ENCODE measurements around the gene DUSP10. TPM values are rescaled to one million over a fixed set of nuclear protein-coding genes. Genes with fewer than 3 reads are reported as not detected.
A peak's percentile ranks its signal among the peaks of the same experiment; 100 is the strongest.

Gene DUSP10
- total RNA-seq, 2 donors from 2014 or later: 6.5 to 11.7 TPM

- Mint-ChIP-seq H3K36me3 (ENCODE audit: low read depth) (no peaks in the 10 kb centered on the region), H3K27ac (no peak overlapping the region), H3K9me3 (peaks cover 16% of the 10 kb centered on the region), H3K4me3 (no peak overlapping the region), H3K4me1 (peaks cover 3% of the 10 kb centered on the region), H3K27me3 (ENCODE audit: insufficient read depth) (no peaks in the 10 kb centered on the region)
- Histone ChIP-seq H3K9me3 (ENCODE audit: control insufficient read depth, low read length) (peaks cover 17% of the 10 kb centered on the region), H3K27me3 (ENCODE audit: control insufficient read depth, insufficient read depth, low read length, poor library complexity, severe bottlenecking) (no peaks in the 10 kb centered on the region), H3K36me3 (ENCODE audit: control insufficient read depth, insufficient read depth, low read length) (no peaks in the 10 kb centered on the region), H3K27ac (ENCODE audit: low read depth, low read length) (no peak overlapping the region), H3K4me1 (ENCODE audit: control insufficient read depth, insufficient read depth, low read length) (peaks cover 4% of the 10 kb centered on the region), H3K9ac (ENCODE audit: extremely low read depth, low read length, poor library complexity, severe bottlenecking) (no peak overlapping the region), H3K4me3 (ENCODE audit: low read length) (peak overlapping the region; percentile 53)
- whole genome bisulfite sequencing, 2 experiments (ENCODE audit: insufficient coverage in 1 of 2, insufficient read length in 1 of 2): 94% methylated on average over 2 of the region's 2 CpGs; no CpG with 5 or more reads in 1 of the 2 experiments
- DNase-seq: no peak
- no peak for TF ChIP-seq CTCF (conservative IDR thresholded peaks at IDR 0.05)
Observed at GRCh38 chr1:221680085-221680484, 61.8 kb downstream of the DUSP10 start.

- WGBS, 2 experiments (ENCODE audit: insufficient coverage in 1 of 2, insufficient read length in 1 of 2): 97 to 100% methylated on average over 1 of the region's 1 CpG
Observed at GRCh38 chr1:221678014-221678413, 63.9 kb downstream of the DUSP10 start.

GRCh38 chr1:221675880-221676800 lies 65.7 kb downstream of the DUSP10 start:
- H3K27me3 ChIP-seq (ENCODE audit: control insufficient read depth, insufficient read depth, low read length, poor library complexity, severe bottlenecking): no peaks in the 10 kb centered on the region
- WGBS, 2 experiments (ENCODE audit: insufficient coverage in 1 of 2, insufficient read length in 1 of 2): 92% methylated on average over 5 of the region's 5 CpGs; no CpG with 5 or more reads in 1 of the 2 experiments

More at GRCh38 chr1:221678014-221678413, 63.9 kb downstream of the DUSP10 start:
- no peak overlapping the region for H3K4me3 Mint-ChIP-seq
- no peak for TF ChIP-seq CTCF (conservative IDR thresholded peaks at IDR 0.05)
- no peaks in the 10 kb centered on the region for H3K36me3 Mint-ChIP-seq (ENCODE audit: low read depth)
- Histone ChIP-seq H3K36me3 (ENCODE audit: control insufficient read depth, insufficient read depth, low read length) (no peaks in the 10 kb centered on the region), H3K4me3 (ENCODE audit: low read length) (no peak overlapping the region), H3K27me3 (ENCODE audit: control insufficient read depth, insufficient read depth, low read length, poor library complexity, severe bottlenecking) (no peaks in the 10 kb centered on the region), H3K9me3 (ENCODE audit: control insufficient read depth, low read length) (peaks cover 17% of the 10 kb centered on the region), H3K9ac (ENCODE audit: extremely low read depth, low read length, poor library complexity, severe bottlenecking) (no peak overlapping the region), H3K4me1 (ENCODE audit: control insufficient read depth, insufficient read depth, low read length) (no peaks in the 10 kb centered on the region), H3K27ac (ENCODE audit: low read depth, low read length) (no peak overlapping the region)
- DNase-seq: no peak
- no peaks in the 10 kb centered on the region for H3K27me3 Mint-ChIP-seq (ENCODE audit: insufficient read depth)
- H3K9me3 Mint-ChIP-seq: peaks cover 16% of the 10 kb centered on the region
- H3K4me1 Mint-ChIP-seq: no peaks in the 10 kb centered on the region
- H3K27ac Mint-ChIP-seq: no peak overlapping the region

More at GRCh38 chr1:221675880-221676800, 65.7 kb downstream of the DUSP10 start:
- Mint-ChIP-seq H3K4me3 (no peak overlapping the region), H3K27ac (no peak overlapping the region), H3K9me3 (peaks cover 16% of the 10 kb centered on the region), H3K27me3 (ENCODE audit: insufficient read depth) (no peaks in the 10 kb centered on the region), H3K36me3 (ENCODE audit: low read depth) (no peaks in the 10 kb centered on the region), H3K4me1 (no peaks in the 10 kb centered on the region)
- no peak for TF ChIP-seq CTCF (conservative IDR thresholded peaks at IDR 0.05)
- Histone ChIP-seq H3K4me1 (ENCODE audit: control insufficient read depth, insufficient read depth, low read length) (no peaks in the 10 kb centered on the region), H3K36me3 (ENCODE audit: control insufficient read depth, insufficient read depth, low read length) (no peaks in the 10 kb centered on the region), H3K4me3 (ENCODE audit: low read length) (no peak overlapping the region), H3K9ac (ENCODE audit: extremely low read depth, low read length, poor library complexity, severe bottlenecking) (no peak overlapping the region), H3K9me3 (ENCODE audit: control insufficient read depth, low read length) (peaks cover 17% of the 10 kb centered on the region), H3K27ac (ENCODE audit: low read depth, low read length) (no peak overlapping the region)
- DNase-seq: no peak
